ENCODE measurements around the gene TMOD1.
A peak's percentile ranks its signal among the peaks of the same experiment; 100 is the strongest.
"Not testable (repeated sequence)": the region's sequence is repeated elsewhere in the genome, so short reads cannot be mapped to it uniquely, and the experiment has no call there.

The TMOD1 gene

DNA sequence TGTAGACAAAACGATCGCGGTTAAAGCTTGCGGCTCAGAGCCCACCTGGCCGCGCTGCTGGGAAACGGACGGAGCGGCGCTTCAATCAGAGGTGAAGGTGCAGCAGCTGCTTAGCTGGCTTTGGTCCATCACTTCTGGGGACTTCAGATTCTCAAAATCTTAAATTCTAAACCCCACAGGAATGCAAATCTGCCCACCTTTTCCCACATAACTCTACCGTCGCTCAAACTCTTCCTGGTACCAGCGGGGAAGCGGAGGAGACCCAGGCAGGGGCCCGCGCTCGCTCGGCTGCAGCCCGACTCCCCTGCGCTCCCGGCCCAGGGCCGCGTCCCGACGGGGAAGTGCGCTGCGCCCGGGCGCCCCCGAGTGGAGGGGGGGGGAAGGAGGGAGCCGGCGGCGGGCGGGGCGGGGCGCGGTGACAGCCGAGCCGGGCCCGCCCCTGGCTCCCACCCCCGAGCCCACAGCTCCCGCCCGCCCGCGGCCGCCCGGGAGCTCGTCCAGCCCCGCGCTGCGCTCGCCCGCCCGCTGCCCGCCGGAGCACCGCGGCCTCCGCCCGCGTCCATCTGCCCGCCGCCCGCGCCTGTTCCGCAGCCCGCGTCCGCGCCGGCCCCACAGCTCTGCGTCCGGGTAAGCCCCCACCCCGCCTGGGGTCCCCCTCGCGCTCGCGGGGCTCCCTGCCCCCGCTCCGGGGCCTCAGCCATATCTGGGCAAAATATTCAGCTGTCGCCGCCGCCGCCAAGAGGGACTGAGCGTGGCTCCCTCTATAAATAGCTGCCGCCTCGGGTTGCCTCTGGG is at the start of gene TMOD1:
Gene TMOD1, plus strand, starts transcription at position 490 of the 795 bp plus-strand sequence. CDS start 22,523 bp downstream, outside the sequence.
- DNase-seq = peak; percentile 68

DNA sequence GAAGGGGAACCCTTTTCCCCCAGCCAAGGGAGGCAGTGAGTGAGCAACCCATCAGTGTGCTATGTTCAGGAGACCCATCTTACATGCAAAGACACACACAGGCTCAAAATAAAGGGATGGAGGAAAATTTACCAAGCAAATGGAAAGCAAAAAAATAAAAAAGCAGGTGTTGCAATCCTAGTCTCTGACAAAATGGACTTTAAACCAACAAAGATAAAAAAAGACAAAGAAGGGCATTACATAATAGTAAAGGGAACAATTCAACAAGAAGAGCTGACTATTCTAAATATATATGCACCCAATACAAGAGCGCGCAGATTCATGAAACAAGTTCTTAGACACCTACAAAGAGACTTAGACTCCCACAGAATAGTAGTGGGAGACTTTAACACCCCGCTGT is 47.9 kb upstream of the TMOD1 start:
- DNase-seq = not testable (repeated sequence)

DNA sequence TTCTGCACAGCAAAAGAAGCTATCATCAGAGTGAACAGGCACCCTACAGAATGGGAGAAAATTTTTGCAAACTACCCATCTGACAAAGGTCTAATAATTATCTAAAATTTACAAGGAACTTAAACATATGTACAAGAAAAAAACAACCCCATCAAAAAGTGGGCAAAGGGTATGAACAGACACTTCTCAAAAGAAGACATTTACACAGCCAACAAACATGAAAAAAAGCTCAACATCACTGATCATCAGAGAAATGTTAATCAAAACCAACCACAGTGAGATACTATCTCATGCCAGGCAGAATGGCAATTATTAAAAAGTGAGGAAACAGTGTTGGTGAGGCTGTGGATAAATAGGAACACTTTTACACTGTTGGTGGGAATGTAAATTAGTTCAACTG is 44.6 kb upstream of the TMOD1 start:
- DNase-seq = not testable (repeated sequence)

DNA sequence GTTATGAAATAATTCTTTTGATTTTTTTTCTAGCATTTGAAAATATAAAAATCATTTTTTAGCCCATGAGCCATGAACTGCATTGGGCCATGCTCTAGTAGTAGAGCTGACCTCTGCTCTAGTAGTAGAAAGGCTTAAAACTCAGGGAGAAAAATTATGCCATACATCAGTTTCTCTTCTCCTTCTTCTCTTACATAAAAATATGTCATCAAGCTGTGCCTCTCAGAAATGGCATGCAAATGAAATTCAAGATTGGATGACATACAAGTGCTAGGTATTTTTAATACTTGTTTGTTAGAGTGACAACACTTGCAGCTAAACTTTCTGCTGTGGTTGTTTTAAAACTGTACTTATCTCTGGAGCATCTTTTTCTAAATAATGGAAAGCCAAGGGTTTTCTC is 42.1 kb upstream of the TMOD1 start:
- no peak for DNase-seq

DNA sequence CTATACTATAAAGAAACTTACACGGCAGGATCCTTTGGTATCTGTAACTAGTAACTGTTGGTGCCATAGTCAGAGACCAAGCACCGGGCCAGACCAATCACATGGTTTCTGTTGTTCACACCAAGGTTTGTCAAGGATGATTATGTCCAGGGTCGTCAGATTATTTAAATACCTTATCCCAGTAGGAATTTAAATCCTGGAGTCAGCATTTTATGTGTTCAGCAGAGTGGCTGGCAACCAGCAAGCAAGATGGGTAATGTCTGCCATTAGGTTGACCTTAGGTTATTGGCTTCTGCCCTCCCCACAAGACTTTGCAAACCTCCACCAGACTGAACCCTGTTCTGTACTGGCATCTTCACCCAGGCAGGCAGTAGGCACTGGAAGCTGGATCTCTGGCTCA is 39.3 kb upstream of the TMOD1 start:
- no peak for DNase-seq

DNA sequence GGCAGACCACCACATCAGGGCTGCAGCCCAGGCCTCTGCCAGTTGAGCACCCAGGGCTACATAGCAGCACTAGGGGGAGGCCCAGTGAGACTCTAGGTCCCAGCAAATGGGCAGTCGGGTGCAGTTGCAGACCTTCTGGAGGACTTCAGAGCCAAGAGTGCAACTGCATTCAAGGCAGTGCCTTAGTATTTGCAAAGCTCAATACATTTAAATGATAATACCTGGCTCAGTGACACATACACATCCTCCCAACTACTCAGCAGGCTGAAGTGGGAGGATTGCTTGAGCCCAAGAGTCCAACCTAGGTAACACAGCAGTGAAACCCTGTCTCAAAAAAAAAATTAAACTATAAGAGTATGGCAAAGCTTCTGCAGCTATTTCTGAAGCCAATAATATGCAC is 38.6 kb upstream of the TMOD1 start:
- no peak for DNase-seq

DNA sequence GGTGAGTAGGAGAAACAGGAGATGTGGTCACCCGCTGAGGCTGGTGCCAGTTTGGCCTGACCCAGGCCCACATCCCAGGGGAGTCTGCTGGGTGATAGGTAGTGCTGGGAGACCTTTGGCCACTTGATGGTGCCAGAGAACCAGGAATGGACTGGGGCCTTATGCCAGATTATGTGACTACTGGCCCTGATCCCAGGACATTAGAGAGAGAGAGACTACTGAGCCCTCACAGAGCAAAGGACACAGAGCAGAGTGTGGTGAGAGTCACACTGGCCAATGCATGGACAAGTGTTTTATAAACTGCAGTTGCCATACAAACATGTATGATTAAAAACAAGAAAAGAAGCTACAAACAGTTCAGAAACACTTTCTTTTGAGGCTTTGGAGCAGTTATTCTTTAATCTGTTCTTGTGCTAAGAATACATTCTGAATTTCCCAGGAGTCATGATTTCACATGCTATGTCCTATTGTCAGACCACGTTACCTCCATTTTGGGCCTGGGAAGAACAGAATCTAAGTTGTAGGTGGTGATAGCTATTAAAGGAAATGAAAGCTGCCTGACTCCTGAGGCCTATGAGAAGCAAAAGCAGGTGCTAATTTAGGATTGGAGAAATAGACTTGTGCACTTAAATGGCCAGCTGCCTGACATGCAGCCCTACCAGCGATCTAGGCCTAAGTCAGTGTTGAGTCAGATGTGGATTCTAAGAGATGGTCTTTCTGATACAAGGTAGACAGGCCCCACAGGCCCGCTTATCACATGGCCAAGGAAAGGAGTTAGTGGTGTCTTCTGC is 32.6 kb upstream of the TMOD1 start:
- DNase-seq = peak; percentile 81

DNA sequence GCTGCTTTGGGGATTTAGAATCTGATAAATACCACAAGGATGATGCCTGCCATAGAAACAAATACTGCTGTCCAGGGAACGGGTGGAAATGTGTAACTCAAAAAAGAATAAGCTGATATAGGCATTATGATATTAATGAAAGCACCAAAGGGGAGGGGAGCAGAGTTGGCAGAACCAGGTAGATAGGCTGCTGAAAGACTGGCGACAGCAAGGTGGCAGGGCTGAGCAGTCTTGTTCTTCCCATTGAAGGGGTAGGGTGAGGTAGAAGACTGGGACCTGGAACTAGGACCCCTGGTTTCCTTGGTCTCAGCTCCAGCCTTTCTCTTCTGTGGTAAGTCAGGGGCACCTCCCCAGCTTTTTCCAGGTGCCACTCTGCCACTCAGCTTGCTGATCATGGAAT is 31.4 kb upstream of the TMOD1 start:
- DNase-seq = peak; percentile 10

DNA sequence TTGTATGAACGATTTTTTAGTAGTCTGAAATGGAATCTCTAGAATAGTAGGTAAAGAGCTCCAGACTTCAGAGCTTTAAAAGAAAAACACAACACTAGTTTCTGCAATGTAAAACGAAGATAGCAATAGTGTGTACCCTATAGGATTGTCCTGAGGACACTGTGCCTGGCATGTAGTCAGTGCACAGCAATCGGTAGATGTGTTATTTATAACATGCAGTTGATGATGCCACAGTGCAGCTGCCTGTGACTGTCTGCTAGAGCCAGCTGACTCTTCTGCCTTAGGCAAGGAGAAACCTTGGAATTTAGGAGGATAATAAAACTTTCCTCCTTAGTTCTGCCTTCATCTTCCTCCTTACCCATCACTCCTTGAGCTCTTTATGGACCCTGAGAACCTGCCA is 27.7 kb upstream of the TMOD1 start:
- DNase-seq = no peak

DNA sequence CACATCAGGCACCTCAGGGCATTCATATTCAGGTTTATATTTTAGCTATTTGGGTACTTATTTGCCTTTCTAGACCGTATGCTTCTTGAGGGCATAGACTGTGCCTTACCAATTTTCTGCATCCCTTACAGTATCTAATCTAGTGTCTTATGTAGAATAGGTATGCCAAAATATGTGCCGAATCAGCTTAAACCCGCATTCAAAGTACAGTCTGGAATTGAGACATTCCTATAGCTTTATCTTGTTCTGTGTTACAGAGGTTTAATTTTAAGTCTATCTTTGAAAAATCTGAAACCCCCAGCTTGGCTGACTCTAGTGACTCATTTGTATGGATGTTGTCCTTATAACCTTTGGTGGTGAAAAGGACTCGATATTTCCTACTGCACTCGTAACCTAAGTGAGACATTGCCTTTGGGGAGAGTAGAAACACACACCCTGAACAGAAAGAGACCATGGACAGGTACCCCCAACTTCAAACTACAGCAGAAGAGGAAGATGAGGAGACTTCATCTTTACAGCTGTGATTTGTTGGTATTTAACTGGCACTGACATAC is 27.0 kb upstream of the TMOD1 start:
- no peak for DNase-seq

DNA sequence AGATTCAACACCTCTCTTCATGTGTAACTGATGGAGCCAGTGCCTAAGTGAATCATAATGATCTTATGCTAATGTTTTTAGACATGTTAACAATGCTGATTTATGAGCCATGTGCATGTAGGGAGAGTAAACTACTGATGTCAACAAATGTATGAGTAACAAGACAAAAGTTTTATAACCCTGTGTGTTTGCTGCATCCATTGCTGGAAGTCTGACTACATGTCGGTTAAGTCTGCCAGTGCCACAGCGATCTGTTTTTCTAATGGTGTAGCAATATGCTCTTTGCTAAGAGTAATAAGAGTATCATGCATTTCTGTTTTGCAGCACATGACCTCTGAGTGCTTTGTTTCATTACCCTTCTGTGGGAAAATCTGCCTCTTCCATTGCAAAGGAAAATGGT is 26.4 kb upstream of the TMOD1 start:
- DNase-seq = no peak

DNA sequence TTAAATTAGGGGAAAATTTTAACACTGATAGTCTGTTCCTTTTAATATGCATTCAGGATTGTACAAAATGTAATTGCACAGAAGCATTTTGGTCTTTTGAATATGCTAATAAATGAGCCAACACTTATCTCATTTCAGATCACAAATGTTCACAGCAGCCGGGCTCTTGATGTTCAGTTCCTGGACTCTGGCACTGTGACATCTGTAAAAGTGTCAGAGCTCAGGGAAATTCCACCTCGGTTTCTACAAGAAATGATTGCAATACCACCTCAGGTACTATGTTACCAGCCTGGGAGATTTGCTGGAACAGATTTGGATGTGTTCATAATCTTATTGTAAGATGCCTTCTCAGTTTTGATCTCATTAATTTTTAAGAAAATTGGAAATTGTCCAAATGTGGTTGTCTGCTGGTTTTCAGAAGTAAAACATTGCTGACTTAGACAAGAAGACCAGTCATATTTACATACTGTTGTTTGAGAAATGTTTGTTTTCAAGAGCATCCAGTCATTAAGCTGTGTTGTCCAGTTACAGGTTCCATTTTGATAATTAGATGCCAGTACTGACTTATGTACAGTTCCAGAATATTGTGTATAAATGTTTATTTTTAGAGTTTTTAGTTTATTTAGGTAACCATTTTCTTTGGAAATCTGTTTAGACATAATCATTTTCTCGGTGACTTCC is 23.0 kb upstream of the TMOD1 start:
- DNase-seq = no peak

DNA sequence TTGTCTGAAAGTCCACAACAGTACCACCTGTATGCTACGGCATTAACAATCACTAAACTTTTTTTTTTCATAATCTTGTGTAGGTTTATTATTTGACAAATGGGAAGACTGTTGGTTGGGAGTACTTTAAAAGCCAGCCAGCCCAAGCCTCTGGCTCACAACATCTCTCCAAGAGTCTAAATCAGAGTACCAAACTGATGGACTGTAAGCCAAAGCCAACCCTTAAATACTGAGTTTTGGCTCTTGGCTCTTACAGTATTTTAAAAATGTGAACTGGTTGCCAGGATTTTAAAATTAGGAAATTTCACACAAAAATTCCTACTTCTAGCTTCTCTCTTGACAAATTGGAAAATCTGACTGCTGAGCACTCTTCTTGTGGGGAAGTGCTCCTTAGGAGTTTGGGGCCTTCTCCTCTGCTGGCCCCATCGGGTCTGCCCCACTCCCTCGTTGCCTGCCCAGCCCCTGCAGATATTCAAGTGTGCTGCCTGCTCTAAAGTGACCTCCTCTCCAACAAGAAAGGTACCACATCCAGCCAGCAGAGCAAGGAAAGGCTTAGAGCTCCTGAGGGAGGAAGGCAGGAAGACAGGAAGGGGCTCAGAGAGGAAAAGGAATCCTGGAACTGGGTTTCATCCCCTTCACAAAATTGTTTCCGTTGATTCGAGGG is 21.8 kb upstream of the TMOD1 start:
- DNase-seq = no peak

DNA sequence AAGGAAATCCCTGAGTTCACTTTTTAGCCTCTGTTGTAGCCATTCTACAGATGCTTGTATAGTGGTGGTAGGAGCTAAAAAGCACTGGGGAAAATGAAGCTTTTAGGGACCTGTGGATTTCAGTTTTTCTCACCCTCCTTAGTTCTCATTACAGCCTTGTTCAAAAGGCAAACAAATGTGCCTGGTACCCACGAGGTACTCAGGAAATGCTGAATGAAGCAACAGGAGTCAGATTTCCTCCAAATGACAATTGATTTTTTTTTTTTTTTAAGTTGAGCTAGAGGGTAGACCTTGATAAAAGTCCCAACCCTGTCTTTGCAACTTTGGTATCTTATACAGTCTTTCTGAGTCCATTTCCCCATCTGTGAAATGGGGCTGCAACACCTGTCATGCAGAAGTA is 21.3 kb upstream of the TMOD1 start:
- no peak for DNase-seq

DNA sequence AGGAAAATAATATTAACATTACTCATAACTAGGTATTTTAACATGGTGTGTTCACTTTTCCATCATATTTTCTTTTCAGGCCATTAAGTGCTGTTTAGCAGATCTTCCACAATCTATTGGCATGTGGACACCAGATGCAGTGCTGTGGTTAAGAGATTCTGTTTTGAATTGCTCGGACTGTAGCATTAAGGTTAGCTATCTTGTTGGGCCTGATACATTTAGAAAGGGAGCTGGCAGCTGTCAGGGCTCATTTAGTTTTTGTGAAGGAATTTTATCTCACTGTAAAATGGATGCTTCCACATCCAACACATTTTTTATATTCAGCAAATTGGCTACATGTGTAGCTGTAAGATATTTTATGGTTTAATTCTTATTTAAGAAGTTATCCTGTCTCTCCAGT is 20.7 kb upstream of the TMOD1 start:
- no peak for DNase-seq

DNA sequence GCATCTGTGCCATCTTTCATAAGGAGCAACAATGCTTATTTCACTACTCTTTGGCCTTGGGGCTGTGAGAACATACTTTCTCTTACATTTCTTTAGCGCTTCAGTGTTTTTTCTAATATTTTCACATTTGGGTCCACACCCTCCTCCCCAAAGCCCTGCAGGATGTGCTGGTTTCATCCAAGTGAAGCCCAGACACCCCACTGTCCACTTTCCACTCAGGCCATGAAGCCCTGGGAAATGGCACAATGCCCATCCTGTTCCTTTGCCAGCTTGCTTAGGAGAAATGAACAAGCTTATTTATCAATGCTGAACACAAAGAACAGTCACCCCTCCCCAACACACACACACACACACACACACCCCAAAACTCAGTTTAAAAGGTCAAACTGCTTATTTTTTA is 17.3 kb upstream of the TMOD1 start:
- no peak for DNase-seq

DNA sequence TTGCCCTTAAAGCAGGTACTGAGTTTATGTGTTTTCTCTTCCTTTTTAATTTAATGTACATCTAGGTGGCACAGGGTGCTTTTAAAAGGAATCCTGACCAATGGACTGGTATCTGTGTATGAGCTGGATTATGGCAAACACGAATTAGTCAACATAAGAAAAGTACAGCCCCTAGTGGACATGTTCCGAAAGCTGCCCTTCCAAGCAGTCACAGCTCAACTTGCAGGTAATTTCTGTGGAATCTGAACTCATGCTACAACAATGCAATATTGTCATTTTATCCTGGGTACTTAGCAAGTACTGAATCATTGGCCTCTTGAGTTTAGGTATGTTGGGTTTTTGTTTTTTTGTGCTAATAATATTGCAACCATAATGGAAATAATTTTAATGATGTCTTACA is 14.4 kb upstream of the TMOD1 start:
- peak; percentile 39 for DNase-seq

DNA sequence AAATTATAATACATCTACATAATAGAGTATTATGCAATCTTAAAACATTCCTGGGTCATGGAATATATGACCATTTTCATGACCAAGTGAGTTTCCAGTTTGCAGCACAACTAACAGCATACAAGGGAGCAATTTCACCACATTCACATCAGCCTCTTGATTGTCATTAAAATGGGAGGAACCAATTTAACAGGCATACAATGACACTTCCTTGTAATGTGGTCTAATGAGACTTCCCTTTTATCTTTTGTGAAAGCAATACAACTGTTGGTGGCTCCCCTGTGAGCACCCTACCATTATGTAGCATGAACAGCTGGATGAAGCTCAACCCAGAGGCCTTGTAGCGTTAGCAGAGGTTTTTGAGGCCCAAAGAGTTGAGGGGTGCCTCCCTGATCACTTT is 13.6 kb upstream of the TMOD1 start:
- DNase-seq = no peak

DNA sequence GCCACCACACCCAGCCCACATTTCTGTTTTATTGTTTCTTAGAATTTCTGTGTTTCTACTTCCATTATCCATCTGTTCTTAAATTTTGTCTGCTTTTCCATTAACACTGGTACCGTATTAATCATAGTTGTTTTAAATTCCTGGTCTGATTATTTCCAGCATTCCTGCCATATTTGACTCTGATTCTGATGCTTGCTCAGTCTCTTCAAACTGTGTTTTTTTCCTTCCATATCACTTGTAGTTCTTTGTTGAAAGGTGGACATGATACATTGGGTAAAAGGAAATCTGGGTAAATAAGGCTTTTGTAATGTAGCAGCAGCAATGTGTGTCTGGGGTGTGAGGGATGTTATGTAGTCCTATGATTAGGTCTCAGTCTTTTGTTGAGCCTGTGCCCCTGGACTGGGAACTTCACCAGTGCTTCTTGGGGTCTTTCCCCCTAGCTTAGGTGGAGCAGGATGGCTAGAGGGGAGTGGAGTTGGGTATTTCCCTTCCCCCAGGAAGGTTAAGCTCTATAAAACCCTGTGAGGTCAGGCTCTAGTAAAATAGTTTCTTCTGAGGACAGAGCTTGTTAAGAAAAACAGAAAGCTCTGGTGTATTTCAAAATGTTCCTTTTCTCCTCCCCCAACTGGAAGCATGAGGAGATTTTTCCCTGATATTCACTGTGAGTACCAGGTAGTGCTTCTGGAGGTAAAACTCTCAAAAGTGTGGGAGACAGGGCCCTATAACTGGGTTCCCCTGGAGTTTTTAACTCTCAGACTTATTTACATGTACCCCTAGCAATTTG is 10.1 kb upstream of the TMOD1 start:
- no peak for DNase-seq

DNA sequence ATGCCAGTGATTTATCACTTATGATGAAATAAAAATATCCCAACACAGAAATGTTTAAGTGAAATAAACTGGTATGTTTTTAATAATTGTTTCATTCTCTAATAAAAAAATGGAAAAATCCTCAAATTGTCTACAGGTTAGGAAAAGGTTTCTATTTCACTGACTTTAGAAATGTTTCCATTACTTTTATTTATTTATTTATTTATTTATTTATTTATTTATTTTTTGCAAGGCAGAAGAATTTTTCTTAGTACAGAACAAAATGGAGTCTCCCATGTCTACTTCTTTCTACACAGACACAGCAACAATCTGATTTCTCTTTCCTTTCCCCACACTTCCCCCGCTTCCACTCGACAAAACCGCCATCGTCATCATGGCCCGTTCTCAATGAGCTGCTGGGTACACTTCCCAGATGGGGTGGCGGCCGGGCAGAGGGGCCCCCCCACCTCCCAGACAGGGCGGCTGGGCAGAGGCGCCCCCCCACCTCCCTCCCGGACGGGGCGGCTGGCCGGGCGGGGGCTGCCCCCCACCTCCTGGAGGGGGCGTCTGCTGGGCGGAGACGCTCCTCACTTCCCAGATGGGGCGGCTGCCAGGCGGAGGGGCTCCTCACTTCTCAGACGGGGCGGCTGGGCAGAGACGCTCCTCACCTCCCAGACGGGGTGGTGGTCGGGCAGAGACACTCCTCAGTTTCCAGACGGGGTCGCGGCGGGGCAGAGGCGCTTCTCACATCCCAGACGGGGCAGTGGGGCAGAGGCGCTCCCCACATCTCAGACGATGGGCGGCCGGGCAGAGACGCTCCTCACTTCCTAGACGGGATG is 3.7 kb upstream of the TMOD1 start:
- DNase-seq = not testable (repeated sequence)

DNA sequence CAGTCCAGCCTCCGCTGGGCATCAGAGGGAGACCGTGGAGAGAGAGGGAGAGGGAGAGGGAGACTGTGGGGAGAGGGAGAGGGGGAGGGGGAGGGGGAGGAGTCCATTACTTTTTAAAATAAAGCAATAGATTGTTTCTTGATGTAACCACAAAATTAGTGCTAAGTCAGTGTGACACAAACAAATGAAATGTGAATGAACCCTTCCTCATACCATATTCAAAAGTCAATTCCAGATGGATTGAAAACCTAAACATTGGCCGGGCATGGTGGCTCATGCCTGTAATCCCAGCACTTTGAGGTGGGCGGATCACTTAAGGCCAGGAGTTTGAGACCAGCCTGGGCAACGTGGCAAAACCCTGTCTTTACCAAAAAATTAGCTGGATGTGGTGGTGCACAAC is 2.6 kb upstream of the TMOD1 start:
- not testable (repeated sequence) for DNase-seq

Data from NCI-H82 (cell line).